RWPE2 (cell line): ENCODE results near the gene KANK3.
"Not testable (repeated sequence)": the region's sequence is repeated elsewhere in the genome, so short reads cannot be mapped to it uniquely, and the experiment has no call there.

ENCODE experiments used
- ATAC-seq: fragments of 200-7000 bp; cut with Tn5 transposase; 3 replicates; pipeline ENCODE4 v1.9.1; 2021; ENCODE audit warnings: low read depth
- DNase-seq: peaks from one replicate; pipeline ENCODE4 v3.0.0-alpha.2; 2020; ENCODE audit warnings: low spot score
- H3K27ac ChIP-seq: fragments of 450-650 bp; 2 replicates; pipeline ENCODE4 v1.5.1; 2017; ENCODE audit warnings: mild to moderate bottlenecking; ENCODE audit not compliant: poor library complexity, severe bottlenecking
- H3K27me3 ChIP-seq: fragments of 250-450 bp; sonication (Bioruptor Pico); 2 replicates; pipeline ENCODE4 v1.5.1; 2021; ENCODE audit warnings: mild to moderate bottlenecking, moderate library complexity; ENCODE audit not compliant: insufficient read depth, poor library complexity, severe bottlenecking
- H3K36me3 ChIP-seq: fragments of 250-450 bp; sonication (Bioruptor Pico); 2 replicates; pipeline ENCODE4 v1.5.1; 2020; ENCODE audit warnings: low read depth, mild to moderate bottlenecking, moderate library complexity
- H3K4me1 ChIP-seq: fragments of 250-450 bp; sonication (Bioruptor Pico); 2 replicates; pipeline ENCODE4 v1.5.1; 2021; ENCODE audit warnings: mild to moderate bottlenecking, moderate library complexity; ENCODE audit not compliant: insufficient read depth, poor library complexity, severe bottlenecking
- H3K4me3 ChIP-seq: fragments of 250-450 bp; sonication (Bioruptor Pico); 2 replicates; pipeline ENCODE4 v1.5.1; 2021; ENCODE audit warnings: mild to moderate bottlenecking, moderate library complexity; ENCODE audit not compliant: severe bottlenecking
- H3K9me3 ChIP-seq: fragments of 250-450 bp; sonication (Bioruptor Pico); 2 replicates; pipeline ENCODE4 v1.5.1; 2021; ENCODE audit warnings: mild to moderate bottlenecking, moderate library complexity; ENCODE audit not compliant: severe bottlenecking
- CTCF ChIP-seq: fragments of 450-650 bp; IDR thresholded peaks from one replicate; pipeline ENCODE4 v1.5.1; 2017; ENCODE audit warnings: mild to moderate bottlenecking, moderate library complexity; ENCODE audit not compliant: poor library complexity, severe bottlenecking

The KANK3 gene

DNA sequence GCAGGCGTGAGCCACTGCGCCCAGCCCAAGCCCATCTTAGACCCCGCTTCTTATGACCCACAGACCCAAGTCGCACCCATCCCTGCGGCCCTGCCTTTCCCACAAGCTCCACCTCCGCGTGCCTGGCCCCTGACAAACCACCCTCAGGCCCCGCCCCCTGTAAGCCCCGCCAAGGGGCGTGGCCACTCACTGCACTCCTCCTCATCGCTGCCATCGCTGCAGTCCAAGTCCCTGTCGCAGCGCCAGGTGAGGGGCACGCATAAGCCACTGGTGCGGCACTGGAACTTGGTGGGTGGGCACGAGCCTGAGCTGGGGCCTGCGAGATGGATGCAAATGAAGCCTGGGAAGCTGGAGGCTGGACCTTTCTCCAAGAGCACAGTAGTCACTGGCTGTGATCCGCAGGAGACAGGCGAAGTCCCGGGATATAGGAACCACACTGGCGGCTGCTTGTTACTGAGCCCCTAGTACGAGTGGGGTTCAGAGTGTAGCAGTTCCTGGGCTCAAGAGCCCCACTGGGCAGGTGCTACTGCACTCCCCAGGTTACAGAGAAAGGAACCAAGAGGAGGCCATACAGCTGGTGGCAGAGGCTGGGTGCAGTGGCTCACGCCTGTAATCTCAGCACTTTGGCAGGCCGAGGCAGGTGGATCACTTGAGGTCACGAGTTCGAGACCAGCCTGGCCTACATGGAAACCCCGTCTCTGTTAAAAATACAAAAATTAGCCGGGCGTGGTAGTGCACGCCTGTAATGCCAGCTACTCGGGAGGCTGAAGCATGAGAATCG is 38.0 kb downstream of the KANK3 start:
- peak; percentile 60 for DNase-seq
- Histone ChIP-seq H3K27ac (no peak overlapping the region), H3K27me3 (no peaks in the 10 kb centered on the region), H3K36me3 (no peaks in the 10 kb centered on the region; the same call in 1 of the 2 replicates), H3K4me3 (no peak overlapping the region), H3K9me3 (no peaks in the 10 kb centered on the region), H3K4me1 (peaks cover 3% of the 10 kb centered on the region)
- TF ChIP-seq CTCF: no peak
- ATAC-seq: no peak

DNA sequence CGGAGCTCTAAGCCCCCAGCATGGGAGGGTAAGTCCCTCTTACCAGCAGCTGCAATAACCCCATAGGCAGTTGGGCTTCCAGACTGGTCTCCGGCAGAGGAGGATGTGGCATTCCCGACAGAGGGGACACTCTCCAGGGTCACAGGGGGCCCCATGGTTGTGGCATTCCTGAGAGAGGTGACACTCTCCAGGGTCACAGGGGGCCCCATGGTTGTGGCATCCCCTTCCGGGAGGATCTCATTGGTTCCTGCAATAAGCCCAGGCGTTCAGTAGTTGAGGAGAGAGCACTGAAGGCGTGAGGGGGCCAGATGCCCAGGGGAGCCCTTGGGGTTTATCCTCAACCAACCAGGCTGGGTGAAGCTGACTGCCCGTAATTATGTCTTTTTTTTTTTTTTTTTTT is 40.3 kb downstream of the KANK3 start:
- Histone ChIP-seq H3K4me1 (peaks cover 3% of the 10 kb centered on the region), H3K27me3 (no peaks in the 10 kb centered on the region), H3K4me3 (no peak overlapping the region), H3K27ac (no peak overlapping the region), H3K9me3 (no peaks in the 10 kb centered on the region), H3K36me3 (no peaks in the 10 kb centered on the region; the same call in 1 of the 2 replicates)
- no peak for TF ChIP-seq CTCF
- DNase-seq: peak; percentile 15
- no peak for ATAC-seq

GRCh38 chr19:8302357-8302691 is 40.7 kb downstream of the KANK3 start:
- H3K9me3 ChIP-seq: no peaks in the 10 kb centered on the region
- H3K27ac ChIP-seq: no peak overlapping the region
- H3K27me3 ChIP-seq: no peaks in the 10 kb centered on the region
- TF ChIP-seq CTCF: no peak
- no peak overlapping the region for H3K4me3 ChIP-seq
- peaks cover 3% of the 10 kb centered on the region for H3K4me1 ChIP-seq
- DNase-seq (no peak), ATAC-seq (no peak)
- H3K36me3 ChIP-seq: no peaks in the 10 kb centered on the region; the same call in 1 of the 2 replicates

- not testable (repeated sequence) for H3K4me1 ChIP-seq, DNase-seq, ATAC-seq, H3K27me3 ChIP-seq, H3K36me3 ChIP-seq, H3K4me3 ChIP-seq, H3K9me3 ChIP-seq, H3K27ac ChIP-seq
These were observed 51.7 kb downstream of the KANK3 start for GRCh38 chr19:8291337-8291736.

DNA sequence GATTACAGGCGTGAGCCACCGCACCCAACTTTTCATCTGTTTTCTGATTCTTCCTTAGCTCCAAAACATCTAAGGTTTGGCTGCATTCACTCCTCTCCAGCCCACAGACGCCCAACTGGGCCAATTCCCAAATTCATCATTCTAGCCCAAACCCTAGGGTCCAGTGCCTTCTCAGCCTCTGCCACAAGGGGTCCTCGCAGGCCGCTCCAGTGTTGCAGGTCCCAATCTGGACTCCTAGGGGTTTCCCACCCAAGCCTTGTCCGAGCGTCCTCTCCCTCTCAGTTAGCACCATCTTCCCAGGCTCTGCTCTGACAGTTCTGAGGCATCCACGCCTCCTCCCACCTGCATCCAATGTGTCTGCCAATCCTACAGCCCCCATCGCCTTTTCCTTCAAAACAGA is 66.6 kb downstream of the KANK3 start:
- H3K27ac ChIP-seq, H3K4me1 ChIP-seq, H3K27me3 ChIP-seq, H3K9me3 ChIP-seq, DNase-seq, H3K36me3 ChIP-seq, H3K4me3 ChIP-seq: not testable (repeated sequence)
- ATAC-seq: peak; percentile 29; the same call in 1 of the 3 replicates
